ENCODE results near the gene UBE2D4.
"Not testable (repeated sequence)": the region's sequence is repeated elsewhere in the genome, so short reads cannot be mapped to it uniquely, and the experiment has no call there.

The UBE2D4 gene

DNA sequence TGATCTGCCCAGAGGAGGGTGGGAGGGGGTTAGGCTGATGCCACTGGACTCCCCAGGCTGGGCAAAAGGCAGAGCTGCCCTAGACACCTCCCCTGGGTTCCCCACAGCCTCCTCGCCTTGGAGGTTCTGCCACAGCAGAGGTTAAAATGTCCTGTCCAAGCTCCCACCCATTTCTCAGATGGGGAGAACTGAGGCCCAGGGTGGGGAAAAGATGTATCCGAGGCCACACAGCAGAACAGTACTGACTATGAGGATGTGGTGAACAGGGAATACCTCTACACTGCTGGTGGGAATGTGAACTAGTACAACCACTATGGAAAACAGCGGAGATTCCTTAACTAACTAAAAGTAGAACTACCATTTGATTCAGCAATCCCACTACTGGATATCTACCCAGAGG lies 40.2 kb downstream of the UBE2D4 start:
- H3K4me3 ChIP-seq (ENCODE audit: insufficient read depth, low read depth, low read length, poor library complexity, severe bottlenecking); H3K27me3 ChIP-seq (replicated peaks; ENCODE audit: control insufficient read depth, insufficient read depth, low read length, poor library complexity, severe bottlenecking); H3K9me3 ChIP-seq (ENCODE audit: control insufficient read depth, low read length); H3K27ac ChIP-seq (ENCODE audit: insufficient read depth, low read length, poor library complexity, severe bottlenecking); H3K4me1 ChIP-seq (ENCODE audit: control insufficient read depth, insufficient read depth, low read length, poor library complexity, severe bottlenecking); H3K36me3 ChIP-seq (ENCODE audit: control insufficient read depth, insufficient read depth, low read length); DNase-seq: not testable (repeated sequence)

DNA sequence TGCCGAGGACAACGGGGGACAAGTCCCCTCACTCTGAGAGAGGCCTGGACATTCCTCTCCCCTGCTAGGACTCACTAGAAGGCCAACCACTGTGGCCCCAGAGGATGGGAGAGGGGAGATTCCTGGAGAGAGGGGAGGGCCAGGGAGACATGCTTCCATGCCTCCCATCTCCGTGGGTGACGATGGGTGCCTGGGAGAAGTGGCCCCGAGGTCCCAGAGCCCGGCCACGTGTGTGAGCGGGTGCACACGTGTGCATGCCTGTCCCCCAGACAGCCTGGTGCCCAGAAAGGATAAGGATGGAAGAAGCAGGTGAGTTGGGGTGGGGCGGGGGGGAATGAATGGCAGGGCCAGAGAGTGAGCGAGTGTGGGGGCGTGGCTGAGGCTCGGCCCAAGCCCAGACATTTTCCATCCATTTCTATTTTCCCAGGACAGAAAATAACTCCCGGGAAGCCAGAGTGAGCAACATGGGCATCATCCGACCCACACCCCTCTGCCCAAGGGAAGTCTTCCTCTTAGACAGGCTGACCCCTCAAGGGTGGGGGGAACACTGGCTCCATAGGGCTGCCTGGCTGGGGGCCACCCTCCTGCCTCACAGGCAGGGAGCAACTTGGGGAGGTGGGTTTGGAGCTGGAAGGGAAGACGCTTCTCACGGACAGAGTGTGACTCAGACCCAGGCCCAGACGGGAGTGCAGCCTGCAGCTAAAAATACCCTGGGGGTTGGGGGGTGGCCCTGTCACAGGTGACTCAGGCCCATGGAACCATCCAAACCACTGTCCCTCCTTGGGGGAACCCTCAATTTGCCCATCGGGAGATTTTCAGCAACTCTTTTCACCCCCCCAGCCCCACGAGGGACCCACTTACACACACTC lies 42.2 kb downstream of the UBE2D4 start:
- not testable (repeated sequence) for H3K27me3 ChIP-seq (replicated peaks; ENCODE audit: control insufficient read depth, insufficient read depth, low read length, poor library complexity, severe bottlenecking); H3K4me3 ChIP-seq (ENCODE audit: insufficient read depth, low read depth, low read length, poor library complexity, severe bottlenecking); H3K9me3 ChIP-seq (ENCODE audit: control insufficient read depth, low read length); DNase-seq; H3K27ac ChIP-seq (ENCODE audit: insufficient read depth, low read length, poor library complexity, severe bottlenecking); H3K4me1 ChIP-seq (ENCODE audit: control insufficient read depth, insufficient read depth, low read length, poor library complexity, severe bottlenecking); H3K36me3 ChIP-seq (ENCODE audit: control insufficient read depth, insufficient read depth, low read length)

- DNase-seq; H3K27me3 ChIP-seq (replicated peaks; ENCODE audit: control insufficient read depth, insufficient read depth, low read length, poor library complexity, severe bottlenecking); H3K4me3 ChIP-seq (ENCODE audit: insufficient read depth, low read depth, low read length, poor library complexity, severe bottlenecking); H3K4me1 ChIP-seq (ENCODE audit: control insufficient read depth, insufficient read depth, low read length, poor library complexity, severe bottlenecking); H3K27ac ChIP-seq (ENCODE audit: insufficient read depth, low read length, poor library complexity, severe bottlenecking); H3K9me3 ChIP-seq (ENCODE audit: control insufficient read depth, low read length); H3K36me3 ChIP-seq (ENCODE audit: control insufficient read depth, insufficient read depth, low read length): not testable (repeated sequence)
Measured at GRCh38 chr7:43969586-43969985, 43.4 kb downstream of the UBE2D4 start.

DNA sequence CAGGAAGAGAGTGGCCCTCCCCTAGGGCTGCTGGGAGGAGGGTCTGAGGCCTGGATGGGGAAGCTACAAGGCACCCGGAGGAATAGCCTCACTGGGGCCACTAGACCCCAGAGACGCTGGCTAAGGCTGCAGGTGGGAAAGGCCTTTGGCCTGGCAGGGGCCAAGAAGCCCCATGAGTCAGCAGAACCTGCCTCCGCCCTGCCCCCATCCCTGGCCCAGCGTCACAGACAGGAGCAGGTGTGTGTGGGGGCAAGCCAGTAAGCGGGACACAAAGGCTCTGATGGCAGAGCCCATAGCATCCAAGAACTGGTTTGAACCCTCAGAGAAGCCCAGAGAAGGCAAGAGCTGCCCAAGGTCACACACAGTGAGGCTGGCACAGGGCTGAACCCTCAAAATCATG lies 44.5 kb downstream of the UBE2D4 start:
- H3K27ac ChIP-seq (ENCODE audit: insufficient read depth, low read length, poor library complexity, severe bottlenecking); H3K9me3 ChIP-seq (ENCODE audit: control insufficient read depth, low read length); DNase-seq; H3K36me3 ChIP-seq (ENCODE audit: control insufficient read depth, insufficient read depth, low read length); H3K4me1 ChIP-seq (ENCODE audit: control insufficient read depth, insufficient read depth, low read length, poor library complexity, severe bottlenecking); H3K27me3 ChIP-seq (replicated peaks; ENCODE audit: control insufficient read depth, insufficient read depth, low read length, poor library complexity, severe bottlenecking); H3K4me3 ChIP-seq (ENCODE audit: insufficient read depth, low read depth, low read length, poor library complexity, severe bottlenecking): not testable (repeated sequence)

DNA sequence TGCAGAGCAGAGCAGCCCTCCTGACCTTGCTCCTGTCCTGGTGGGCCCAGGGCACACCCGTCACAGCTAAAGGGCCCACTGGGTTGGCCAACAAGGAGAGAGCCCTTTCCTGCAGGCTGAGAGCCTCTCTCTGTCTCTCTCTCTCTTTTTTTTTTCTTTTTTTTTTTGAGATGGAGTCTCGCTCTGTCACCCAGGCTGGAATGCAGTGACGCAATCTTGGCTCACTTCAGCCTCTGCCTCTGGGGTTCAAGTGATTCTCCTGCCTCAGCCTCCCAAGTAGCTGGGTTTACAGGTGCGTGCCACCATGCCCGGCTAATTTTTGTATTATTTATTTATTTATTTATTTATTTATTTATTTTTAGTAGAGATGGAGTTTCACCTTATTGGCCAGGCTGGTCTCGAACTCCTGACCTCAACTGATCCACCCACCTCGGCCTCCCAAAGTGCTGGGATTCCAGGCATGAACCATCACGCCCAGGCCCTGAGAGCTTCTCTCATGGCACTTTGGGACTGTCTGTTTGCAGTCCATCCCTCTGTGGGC lies 47.9 kb downstream of the UBE2D4 start:
- H3K27me3 ChIP-seq (replicated peaks; ENCODE audit: control insufficient read depth, insufficient read depth, low read length, poor library complexity, severe bottlenecking); H3K9me3 ChIP-seq (ENCODE audit: control insufficient read depth, low read length); H3K4me1 ChIP-seq (ENCODE audit: control insufficient read depth, insufficient read depth, low read length, poor library complexity, severe bottlenecking); DNase-seq; H3K4me3 ChIP-seq (ENCODE audit: insufficient read depth, low read depth, low read length, poor library complexity, severe bottlenecking); H3K36me3 ChIP-seq (ENCODE audit: control insufficient read depth, insufficient read depth, low read length); H3K27ac ChIP-seq (ENCODE audit: insufficient read depth, low read length, poor library complexity, severe bottlenecking): not testable (repeated sequence)

DNA sequence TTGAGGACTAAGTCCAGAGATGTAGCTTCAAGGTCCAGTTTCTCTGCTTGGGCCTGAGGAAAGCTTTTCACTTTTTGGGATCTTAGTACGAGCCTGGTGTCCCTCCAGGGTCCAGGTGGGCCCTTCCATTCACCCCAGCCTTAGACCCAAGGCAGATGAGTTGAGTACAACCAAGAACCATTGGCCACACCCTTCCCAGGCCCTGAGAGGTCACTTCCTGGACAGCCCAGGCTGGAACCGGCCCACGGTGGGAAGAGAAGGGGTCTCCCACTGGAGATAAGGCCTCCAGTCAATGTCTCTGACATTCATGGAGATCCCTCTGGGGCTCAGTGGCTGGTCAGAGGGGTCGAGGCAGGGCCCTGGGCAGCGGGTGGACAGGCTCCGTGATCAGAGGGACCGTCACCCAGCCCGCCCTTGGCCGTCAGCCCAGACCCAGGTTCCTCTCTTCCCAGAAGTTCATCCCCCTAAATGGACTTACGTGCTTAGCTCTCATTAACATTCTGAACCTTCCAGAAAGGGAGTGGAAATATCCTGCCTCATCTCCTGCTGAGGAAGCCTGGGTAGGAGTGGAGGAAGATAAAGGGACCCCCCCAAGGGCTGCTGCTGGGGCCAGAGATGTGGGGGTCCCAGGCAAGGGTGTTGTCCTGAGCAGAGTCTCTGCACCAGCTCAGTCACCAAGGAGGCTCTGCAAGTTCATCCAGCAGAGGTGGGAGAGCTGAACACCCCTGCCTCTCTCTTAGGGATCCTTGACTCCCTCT lies 48.7 kb downstream of the UBE2D4 start:
- H3K4me1 ChIP-seq (ENCODE audit: control insufficient read depth, insufficient read depth, low read length, poor library complexity, severe bottlenecking); DNase-seq; H3K4me3 ChIP-seq (ENCODE audit: insufficient read depth, low read depth, low read length, poor library complexity, severe bottlenecking); H3K27ac ChIP-seq (ENCODE audit: insufficient read depth, low read length, poor library complexity, severe bottlenecking); H3K27me3 ChIP-seq (replicated peaks; ENCODE audit: control insufficient read depth, insufficient read depth, low read length, poor library complexity, severe bottlenecking); H3K9me3 ChIP-seq (ENCODE audit: control insufficient read depth, low read length); H3K36me3 ChIP-seq (ENCODE audit: control insufficient read depth, insufficient read depth, low read length): not testable (repeated sequence)

DNA sequence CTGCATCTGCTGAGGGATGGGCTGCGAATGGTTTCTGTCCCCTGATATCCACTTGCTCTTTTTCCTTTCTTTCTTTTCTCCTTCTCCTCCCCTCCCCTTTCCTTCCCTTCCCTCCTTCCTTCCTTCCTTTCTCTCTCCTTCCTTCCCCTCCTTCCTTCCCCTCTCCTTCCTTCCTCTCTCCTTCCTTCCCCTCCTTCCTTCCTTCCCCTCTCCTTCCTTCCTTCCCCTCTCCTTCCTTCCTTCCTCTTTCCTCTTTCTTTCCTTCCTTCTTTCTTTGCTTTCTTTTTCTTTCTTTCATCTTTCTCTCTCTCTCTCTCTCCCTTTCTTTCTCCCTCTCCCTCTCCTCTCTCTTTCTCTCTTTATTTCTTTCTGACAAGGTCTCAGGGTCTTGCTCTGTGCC lies 51.3 kb downstream of the UBE2D4 start:
- no peak overlapping the region for H3K27ac ChIP-seq (ENCODE audit: insufficient read depth, low read length, poor library complexity, severe bottlenecking)
- no peaks in the 10 kb centered on the region for H3K27me3 ChIP-seq (replicated peaks; ENCODE audit: control insufficient read depth, insufficient read depth, low read length, poor library complexity, severe bottlenecking)
- H3K9me3 ChIP-seq (ENCODE audit: control insufficient read depth, low read length), result no peaks in the 10 kb centered on the region
- no peak for DNase-seq
- no peak overlapping the region for H3K4me3 ChIP-seq (ENCODE audit: insufficient read depth, low read depth, low read length, poor library complexity, severe bottlenecking)
- H3K4me1 ChIP-seq (ENCODE audit: control insufficient read depth, insufficient read depth, low read length, poor library complexity, severe bottlenecking), result no peaks in the 10 kb centered on the region
- H3K36me3 ChIP-seq (ENCODE audit: control insufficient read depth, insufficient read depth, low read length), result no peaks in the 10 kb centered on the region

DNA sequence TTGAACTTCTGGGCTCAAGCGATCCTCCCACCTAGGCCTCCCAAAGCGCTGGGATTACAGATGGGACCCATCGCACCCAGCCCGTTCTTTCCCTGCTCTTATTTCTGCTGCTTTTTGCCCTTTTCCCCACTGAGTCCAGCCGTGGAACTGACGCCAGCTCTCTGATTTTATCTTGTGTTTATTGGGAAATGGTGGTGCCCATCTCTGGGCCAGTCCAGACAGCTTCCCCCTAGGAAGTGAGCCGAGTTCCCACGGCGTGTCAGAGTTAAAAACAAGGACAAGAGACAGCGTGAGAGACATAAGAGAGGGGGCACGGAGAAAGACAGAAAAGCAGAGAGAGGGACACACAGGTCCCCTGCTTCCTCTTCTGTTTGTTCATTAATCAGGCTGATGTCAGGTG lies 51.9 kb downstream of the UBE2D4 start:
- H3K27me3 ChIP-seq (replicated peaks; ENCODE audit: control insufficient read depth, insufficient read depth, low read length, poor library complexity, severe bottlenecking); H3K4me3 ChIP-seq (ENCODE audit: insufficient read depth, low read depth, low read length, poor library complexity, severe bottlenecking); H3K36me3 ChIP-seq (ENCODE audit: control insufficient read depth, insufficient read depth, low read length); H3K9me3 ChIP-seq (ENCODE audit: control insufficient read depth, low read length); H3K27ac ChIP-seq (ENCODE audit: insufficient read depth, low read length, poor library complexity, severe bottlenecking); DNase-seq; H3K4me1 ChIP-seq (ENCODE audit: control insufficient read depth, insufficient read depth, low read length, poor library complexity, severe bottlenecking): not testable (repeated sequence)

DNA sequence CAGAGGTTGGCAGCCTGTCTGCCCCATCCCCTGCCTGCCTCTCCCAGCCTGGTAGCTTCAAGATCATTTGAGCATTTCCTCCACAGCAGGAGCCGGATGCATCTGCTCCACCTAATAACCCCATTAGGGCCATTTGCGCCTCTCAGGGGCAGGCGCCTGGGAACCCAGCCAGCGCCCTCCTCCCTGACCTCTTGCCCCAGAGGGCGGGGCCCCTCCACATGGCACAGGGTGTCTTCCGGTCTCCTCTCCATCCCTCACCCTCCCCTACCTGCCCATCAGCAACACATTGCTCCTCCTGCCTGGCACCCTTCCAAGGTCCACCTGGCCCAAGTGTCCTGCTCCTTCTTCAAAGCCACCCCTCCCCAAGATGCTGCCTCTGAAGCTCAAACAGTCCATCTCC lies 56.6 kb downstream of the UBE2D4 start:
- not testable (repeated sequence) for H3K4me3 ChIP-seq (ENCODE audit: insufficient read depth, low read depth, low read length, poor library complexity, severe bottlenecking); H3K27me3 ChIP-seq (replicated peaks; ENCODE audit: control insufficient read depth, insufficient read depth, low read length, poor library complexity, severe bottlenecking); H3K9me3 ChIP-seq (ENCODE audit: control insufficient read depth, low read length); H3K4me1 ChIP-seq (ENCODE audit: control insufficient read depth, insufficient read depth, low read length, poor library complexity, severe bottlenecking); DNase-seq; H3K27ac ChIP-seq (ENCODE audit: insufficient read depth, low read length, poor library complexity, severe bottlenecking); H3K36me3 ChIP-seq (ENCODE audit: control insufficient read depth, insufficient read depth, low read length)

- DNase-seq; H3K9me3 ChIP-seq (ENCODE audit: control insufficient read depth, low read length); H3K27ac ChIP-seq (ENCODE audit: insufficient read depth, low read length, poor library complexity, severe bottlenecking); H3K36me3 ChIP-seq (ENCODE audit: control insufficient read depth, insufficient read depth, low read length); H3K27me3 ChIP-seq (replicated peaks; ENCODE audit: control insufficient read depth, insufficient read depth, low read length, poor library complexity, severe bottlenecking); H3K4me3 ChIP-seq (ENCODE audit: insufficient read depth, low read depth, low read length, poor library complexity, severe bottlenecking); H3K4me1 ChIP-seq (ENCODE audit: control insufficient read depth, insufficient read depth, low read length, poor library complexity, severe bottlenecking): not testable (repeated sequence)
Measured at GRCh38 chr7:43983736-43984135, 57.5 kb downstream of the UBE2D4 start.

Data from effector memory CD4-positive, alpha-beta T cell (primary cell).